ENCODE data around the gene JAM3. TPM values are rescaled to one million over a fixed set of nuclear protein-coding genes. Genes with fewer than 3 reads are reported as not detected.

The JAM3 gene
- total RNA-seq, 4 donors from 2014 or later, result 10.9 to 14.7 (median 12.1) TPM

DNA sequence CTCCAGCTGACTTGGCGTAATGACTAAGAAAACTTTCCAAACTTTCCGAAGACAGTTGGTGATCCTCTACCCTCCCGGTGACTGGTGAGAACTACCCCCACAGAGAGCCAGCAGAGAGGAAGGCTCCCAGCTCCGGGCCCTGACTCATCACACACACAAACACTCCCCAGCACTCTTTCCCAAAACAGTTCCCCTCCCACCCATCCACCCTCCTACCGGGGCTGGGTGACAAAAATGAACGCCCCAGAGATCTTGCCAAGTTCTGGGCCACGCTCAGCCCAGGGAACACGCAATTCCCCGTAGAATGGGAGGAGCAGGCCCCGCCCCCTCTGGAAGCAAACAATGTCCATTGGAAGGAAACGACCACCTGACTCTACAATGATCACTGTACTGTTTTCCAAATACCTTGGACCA, 21.3 kb upstream of the JAM3 start:
- Histone ChIP-seq H3K27ac (peak overlapping the region; percentile 52), H3K36me3 (no peaks in the 10 kb centered on the region), H3K4me3 (peak overlapping the region; percentile 3), H3K4me1 (peaks cover 52% of the 10 kb centered on the region), H3K27me3 (peaks cover 7% of the 10 kb centered on the region), H3K9me3 (no peaks in the 10 kb centered on the region)
- WGBS, result 23% methylated on average over 10 of the region's 11 CpGs
- TF ChIP-seq, protein P1, sequence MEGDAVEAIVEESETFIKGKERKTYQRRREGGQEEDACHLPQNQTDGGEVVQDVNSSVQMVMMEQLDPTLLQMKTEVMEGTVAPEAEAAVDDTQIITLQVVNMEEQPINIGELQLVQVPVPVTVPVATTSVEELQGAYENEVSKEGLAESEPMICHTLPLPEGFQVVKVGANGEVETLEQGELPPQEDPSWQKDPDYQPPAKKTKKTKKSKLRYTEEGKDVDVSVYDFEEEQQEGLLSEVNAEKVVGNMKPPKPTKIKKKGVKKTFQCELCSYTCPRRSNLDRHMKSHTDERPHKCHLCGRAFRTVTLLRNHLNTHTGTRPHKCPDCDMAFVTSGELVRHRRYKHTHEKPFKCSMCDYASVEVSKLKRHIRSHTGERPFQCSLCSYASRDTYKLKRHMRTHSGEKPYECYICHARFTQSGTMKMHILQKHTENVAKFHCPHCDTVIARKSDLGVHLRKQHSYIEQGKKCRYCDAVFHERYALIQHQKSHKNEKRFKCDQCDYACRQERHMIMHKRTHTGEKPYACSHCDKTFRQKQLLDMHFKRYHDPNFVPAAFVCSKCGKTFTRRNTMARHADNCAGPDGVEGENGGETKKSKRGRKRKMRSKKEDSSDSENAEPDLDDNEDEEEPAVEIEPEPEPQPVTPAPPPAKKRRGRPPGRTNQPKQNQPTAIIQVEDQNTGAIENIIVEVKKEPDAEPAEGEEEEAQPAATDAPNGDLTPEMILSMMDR (IDR thresholded peaks at IDR 0.05), result no peak
- TF ChIP-seq POLR2AphosphoS5 (IDR thresholded peaks at IDR 0.05), result peak in 1 of 3 donors; percentile 19
- no peak for TF ChIP-seq POLR2A (IDR thresholded peaks at IDR 0.05)
- TF ChIP-seq EP300 (IDR thresholded peaks at IDR 0.05), result no peak
- DNase-seq (ENCODE audit: low spot score in 2 of 2), result peak; percentile 93 to 94

DNA sequence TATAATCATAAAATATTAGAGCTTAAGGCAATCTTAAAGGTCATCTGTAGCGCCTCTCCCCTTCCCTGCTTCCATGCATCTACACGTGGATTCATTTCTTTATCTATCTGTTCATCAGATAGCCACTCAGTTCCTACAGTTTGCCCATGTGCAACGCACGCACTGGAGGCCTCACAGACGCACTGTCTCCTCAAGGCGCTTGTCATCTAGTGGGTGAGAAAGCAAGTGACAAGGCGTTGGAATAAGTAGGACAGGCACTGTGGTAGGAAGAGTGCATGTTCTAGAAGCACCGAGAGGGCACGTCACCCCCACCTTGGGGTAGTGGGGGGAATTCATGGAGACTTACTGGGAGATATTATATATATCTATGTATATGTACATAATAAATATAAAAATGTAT, 20.8 kb upstream of the JAM3 start:
- H3K27me3 ChIP-seq, result peaks cover 7% of the 10 kb centered on the region
- no peaks in the 10 kb centered on the region for H3K36me3 ChIP-seq
- H3K27ac ChIP-seq, result no peak overlapping the region
- peaks cover 52% of the 10 kb centered on the region for H3K4me1 ChIP-seq
- H3K9me3 ChIP-seq, result no peaks in the 10 kb centered on the region
- DNase-seq (ENCODE audit: low spot score in 2 of 2), result no peak
- WGBS, result 63% methylated on average over 9 of the region's 9 CpGs
- H3K4me3 ChIP-seq, result peak overlapping the region; percentile 3
- TF ChIP-seq EP300 (IDR thresholded peaks at IDR 0.05), result no peak
- TF ChIP-seq, protein P1 (IDR thresholded peaks at IDR 0.05), result no peak
- no peak for TF ChIP-seq POLR2A (IDR thresholded peaks at IDR 0.05)
- no peak for TF ChIP-seq POLR2AphosphoS5 (IDR thresholded peaks at IDR 0.05)

DNA sequence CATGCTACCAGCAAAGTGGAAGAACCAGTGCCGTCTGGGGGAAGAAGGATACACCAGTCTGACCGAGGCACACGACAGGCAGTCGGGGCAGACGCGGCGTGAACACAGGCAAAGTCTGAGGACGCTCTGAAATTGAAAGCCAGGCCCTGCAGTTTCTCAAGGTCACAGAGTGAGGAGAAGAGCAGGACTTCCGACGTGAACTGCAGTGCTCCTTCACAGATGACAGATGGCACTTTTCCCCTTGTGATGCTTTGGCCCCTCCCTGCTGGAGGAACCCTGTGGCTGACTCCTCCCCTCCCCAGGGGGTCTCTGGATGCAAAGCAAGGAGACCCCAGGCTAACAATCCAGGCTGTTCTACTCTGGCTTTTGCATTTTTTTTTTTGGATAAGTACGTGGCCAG, 19.6 kb upstream of the JAM3 start:
- H3K27ac ChIP-seq, result no peak overlapping the region
- WGBS, result 50% methylated on average over 11 of the region's 11 CpGs
- H3K36me3 ChIP-seq, result no peaks in the 10 kb centered on the region
- peaks cover 7% of the 10 kb centered on the region for H3K27me3 ChIP-seq
- DNase-seq (ENCODE audit: low spot score in 2 of 2), result peak in 1 of 2 donors; percentile 69
- no peaks in the 10 kb centered on the region for H3K9me3 ChIP-seq
- H3K4me3 ChIP-seq, result no peak overlapping the region
- H3K4me1 ChIP-seq, result peaks cover 48% of the 10 kb centered on the region
- TF ChIP-seq, protein P1 (IDR thresholded peaks at IDR 0.05), result no peak
- no peak for TF ChIP-seq EP300 (IDR thresholded peaks at IDR 0.05)
- TF ChIP-seq POLR2A (IDR thresholded peaks at IDR 0.05), result no peak

DNA sequence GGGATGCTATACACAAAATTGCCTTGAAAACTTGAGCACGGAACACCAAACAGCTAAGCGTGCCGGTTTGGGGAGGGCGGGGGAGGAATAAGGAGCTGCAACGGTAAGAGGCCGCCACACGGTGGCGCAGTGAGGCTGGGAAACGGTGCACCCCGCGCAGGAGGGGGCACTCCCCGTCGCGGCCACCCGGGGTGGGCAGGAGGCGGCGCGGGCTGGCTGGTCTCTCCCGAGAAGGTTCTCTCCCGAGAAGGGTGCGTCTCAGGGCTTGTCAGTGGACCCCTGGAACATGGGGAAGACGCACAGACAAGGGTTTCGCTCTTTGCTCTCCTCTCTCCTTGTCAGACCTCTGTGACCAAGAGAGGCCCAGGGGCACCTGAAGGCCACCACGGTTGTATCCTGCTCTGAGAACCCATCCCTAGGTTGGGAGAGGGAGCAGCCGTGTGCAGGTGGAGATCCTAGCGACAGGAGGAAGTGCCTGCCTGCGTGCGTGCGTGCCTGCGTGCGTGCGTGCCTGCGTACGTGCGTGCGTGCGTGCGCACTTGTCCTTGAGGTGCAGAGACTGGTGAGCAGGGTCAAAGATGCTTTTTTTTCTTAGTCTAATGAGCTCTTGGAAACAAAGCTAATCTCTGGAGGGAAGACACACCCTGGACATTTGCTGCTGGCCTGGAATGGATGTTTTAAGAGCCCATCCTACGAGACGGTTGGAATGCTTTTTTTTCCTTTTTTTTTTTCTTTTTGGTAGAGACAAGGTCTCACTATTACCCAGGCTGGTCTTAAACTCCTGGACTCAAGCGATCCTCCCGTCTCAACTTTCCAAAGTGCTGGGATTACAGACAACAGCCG, 18.1 kb upstream of the JAM3 start:
- peak overlapping the region; percentile 10 for H3K4me3 ChIP-seq
- peaks cover 7% of the 10 kb centered on the region for H3K27me3 ChIP-seq
- WGBS, result 55% methylated on average over 31 of the region's 43 CpGs
- H3K36me3 ChIP-seq, result no peaks in the 10 kb centered on the region
- no peak overlapping the region for H3K27ac ChIP-seq
- peak; percentile 83 to 84 for DNase-seq (ENCODE audit: low spot score in 2 of 2)
- no peaks in the 10 kb centered on the region for H3K9me3 ChIP-seq
- TF ChIP-seq POLR2AphosphoS5 (IDR thresholded peaks at IDR 0.05) (peak in 1 of 3 donors; percentile 42), EP300 (IDR thresholded peaks at IDR 0.05) (no peak)
- TF ChIP-seq, protein P1 (IDR thresholded peaks at IDR 0.05), result peak; percentile 76 to 90
- peaks cover 41% of the 10 kb centered on the region for H3K4me1 ChIP-seq

DNA sequence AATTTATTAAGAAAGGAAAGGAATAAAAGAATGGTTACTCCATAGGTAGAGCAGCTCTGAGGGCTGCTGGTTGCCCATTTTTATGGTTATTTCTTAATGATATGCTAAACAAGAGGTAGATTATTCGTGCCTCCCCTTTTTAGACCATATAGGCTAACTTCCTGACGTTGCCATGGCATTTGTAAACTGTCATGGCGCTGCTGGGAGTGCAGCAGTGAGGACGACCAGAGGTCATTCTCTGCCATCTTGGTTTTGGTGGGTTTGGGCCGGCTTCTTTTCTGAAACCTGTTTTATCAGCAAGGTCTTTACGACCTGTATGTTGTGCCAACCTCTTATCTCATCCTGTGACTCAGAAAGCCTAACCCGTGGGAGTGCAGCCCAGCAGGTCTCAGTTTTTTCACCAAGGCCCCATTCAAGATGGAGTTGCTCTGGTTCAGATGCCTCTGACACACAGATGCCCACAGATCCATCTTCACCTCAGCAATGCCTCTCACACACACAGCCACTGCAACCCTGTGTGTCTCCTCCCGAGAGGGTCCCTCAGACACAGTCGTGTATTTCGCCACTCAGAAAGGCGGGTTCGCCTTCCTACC, 16.4 kb upstream of the JAM3 start:
- TF ChIP-seq EP300 (IDR thresholded peaks at IDR 0.05), result no peak
- TF ChIP-seq, protein P1 (IDR thresholded peaks at IDR 0.05), result no peak
- no peak for TF ChIP-seq POLR2AphosphoS5 (IDR thresholded peaks at IDR 0.05)
- TF ChIP-seq POLR2A (IDR thresholded peaks at IDR 0.05), result no peak
- no peak for DNase-seq (ENCODE audit: low spot score in 2 of 2)
- no peaks in the 10 kb centered on the region for H3K36me3 ChIP-seq
- H3K27ac ChIP-seq, result no peak overlapping the region
- H3K4me3 ChIP-seq, result no peak overlapping the region
- peaks cover 24% of the 10 kb centered on the region for H3K4me1 ChIP-seq
- H3K9me3 ChIP-seq, result no peaks in the 10 kb centered on the region
- peaks cover 7% of the 10 kb centered on the region for H3K27me3 ChIP-seq
- WGBS, result 66% methylated on average over 12 of the region's 12 CpGs

Data from suprapubic skin (tissue), 4 donors.